HAP-1 (cell line): Measurements from ENCODE around the gene BORCS5.

Experiments used
- DNase-seq, 2 experiments: peaks; one replicate each; pipeline ENCODE4 v3.0.0-alpha.2; 2016 to 2020; ENCODE audit warnings: low spot score in 2 of 2
- H3K27me3 ChIP-seq: fragments of 250-450 bp; sonication (Bioruptor Pico); 2 replicates; pipeline ENCODE4 v1.5.1; 2020; ENCODE audit warnings: low read depth, mild to moderate bottlenecking, moderate library complexity
- H3K36me3 ChIP-seq: fragments of 250-450 bp; sonication (Bioruptor Pico); replicated peaks from 2 replicates; pipeline ENCODE4 v1.5.1; 2020; ENCODE audit warnings: mild to moderate bottlenecking
- H3K4me1 ChIP-seq: fragments of 250-450 bp; sonication (Bioruptor Pico); 2 replicates; pipeline ENCODE4 v1.5.1; 2020; ENCODE audit warnings: mild to moderate bottlenecking
- H3K4me3 ChIP-seq: fragments of 250-450 bp; sonication (Bioruptor Pico); 2 replicates; pipeline ENCODE4 v1.5.1; 2020; ENCODE audit warnings: mild to moderate bottlenecking, moderate library complexity
- H3K9me3 ChIP-seq: fragments of 250-450 bp; sonication (Bioruptor Pico); 2 replicates; pipeline ENCODE4 v1.5.1; 2020; ENCODE audit warnings: mild to moderate bottlenecking, moderate library complexity
- in situ Hi-C: fragments of 300-500 bp; cut with MboI; formaldehyde crosslinking; loops from 3 replicates; pipeline ENCODE4 v1.14.3; 2020; ENCODE audit warnings: low sequenced_read_pairs, inconsistent platforms, mixed read lengths

The BORCS5 gene

GRCh38 chr12:12452326-12452902, 95.5 kb downstream of the BORCS5 start:
- in situ Hi-C loops, result no loop called here
- no peaks in the 10 kb centered on the region for H3K4me1 ChIP-seq
- no peak for DNase-seq
- no peaks in the 10 kb centered on the region for H3K27me3 ChIP-seq
- no peaks in the 10 kb centered on the region for H3K36me3 ChIP-seq
- H3K4me3 ChIP-seq, result no peak overlapping the region
- H3K9me3 ChIP-seq, result no peaks in the 10 kb centered on the region

GRCh38 chr12:12453635-12454034, 96.8 kb downstream of the BORCS5 start:
- Histone ChIP-seq H3K4me3 (no peak overlapping the region), H3K4me1 (no peaks in the 10 kb centered on the region), H3K36me3 (no peaks in the 10 kb centered on the region), H3K9me3 (no peaks in the 10 kb centered on the region), H3K27me3 (no peaks in the 10 kb centered on the region)
- no peak for DNase-seq
- in situ Hi-C loops, result no loop called here

- in situ Hi-C loops, result no loop called here
Measured at GRCh38 chr12:12454315-12454714, 97.4 kb downstream of the BORCS5 start.

GRCh38 chr12:12456637-12457036, 99.8 kb downstream of the BORCS5 start:
- Histone ChIP-seq H3K36me3 (peaks cover 3% of the 10 kb centered on the region; the same call in 1 of the 2 replicates), H3K4me3 (no peak overlapping the region), H3K9me3 (no peaks in the 10 kb centered on the region), H3K27me3 (no peaks in the 10 kb centered on the region), H3K4me1 (peaks cover 9% of the 10 kb centered on the region)
- no peak for DNase-seq
- in situ Hi-C loops, result no loop called here

More at GRCh38 chr12:12454315-12454714, 97.4 kb downstream of the BORCS5 start:
- H3K4me3 ChIP-seq, result no peak overlapping the region
- H3K36me3 ChIP-seq, result no peaks in the 10 kb centered on the region
- H3K27me3 ChIP-seq, result no peaks in the 10 kb centered on the region
- no peaks in the 10 kb centered on the region for H3K4me1 ChIP-seq
- no peaks in the 10 kb centered on the region for H3K9me3 ChIP-seq
- DNase-seq, result no peak

GRCh38 chr12:12460935-12461922, 104.4 kb downstream of the BORCS5 start:
- peaks cover 6% of the 10 kb centered on the region; the same call in 1 of the 2 replicates for H3K36me3 ChIP-seq
- DNase-seq, result no peak
- H3K27me3 ChIP-seq, result no peaks in the 10 kb centered on the region
- H3K4me3 ChIP-seq, result no peak overlapping the region
- in situ Hi-C loops, result no loop called here
- peaks cover 9% of the 10 kb centered on the region for H3K4me1 ChIP-seq
- no peaks in the 10 kb centered on the region for H3K9me3 ChIP-seq

GRCh38 chr12:12461923-12462315, 105.0 kb downstream of the BORCS5 start:
- Histone ChIP-seq H3K4me3 (no peak overlapping the region), H3K27me3 (no peaks in the 10 kb centered on the region), H3K4me1 (peaks cover 9% of the 10 kb centered on the region), H3K9me3 (no peaks in the 10 kb centered on the region), H3K36me3 (peaks cover 6% of the 10 kb centered on the region; the same call in 1 of the 2 replicates)
- no peak for DNase-seq
- in situ Hi-C loops, result no loop called here

GRCh38 chr12:12465522-12465921, 108.6 kb downstream of the BORCS5 start:
- in situ Hi-C loops, result no loop called here
- H3K27me3 ChIP-seq, result no peaks in the 10 kb centered on the region
- no peak for DNase-seq
- H3K4me1 ChIP-seq, result no peaks in the 10 kb centered on the region; the same call in 1 of the 2 replicates
- H3K4me3 ChIP-seq, result no peak overlapping the region
- peaks cover 3% of the 10 kb centered on the region for H3K36me3 ChIP-seq
- H3K9me3 ChIP-seq, result no peaks in the 10 kb centered on the region; the same call in 1 of the 2 replicates

GRCh38 chr12:12466157-12466556, 109.3 kb downstream of the BORCS5 start:
- no peaks in the 10 kb centered on the region for H3K4me1 ChIP-seq
- no peak for DNase-seq
- H3K27me3 ChIP-seq, result no peaks in the 10 kb centered on the region
- in situ Hi-C loops, result no loop called here
- H3K9me3 ChIP-seq, result no peaks in the 10 kb centered on the region; the same call in 1 of the 2 replicates
- peaks cover 3% of the 10 kb centered on the region for H3K36me3 ChIP-seq
- no peak overlapping the region for H3K4me3 ChIP-seq

- H3K4me3 ChIP-seq, result no peak overlapping the region
- in situ Hi-C loops, result no loop called here
- no peaks in the 10 kb centered on the region for H3K4me1 ChIP-seq
- no peaks in the 10 kb centered on the region for H3K27me3 ChIP-seq
- no peak for DNase-seq
- no peaks in the 10 kb centered on the region; the same call in 1 of the 2 replicates for H3K9me3 ChIP-seq
- peaks cover 3% of the 10 kb centered on the region for H3K36me3 ChIP-seq
Measured at GRCh38 chr12:12467264-12467663, 110.4 kb downstream of the BORCS5 start.

- H3K9me3 ChIP-seq, result no peaks in the 10 kb centered on the region; the same call in 1 of the 2 replicates
- DNase-seq, result no peak
- H3K27me3 ChIP-seq, result no peaks in the 10 kb centered on the region
- no peaks in the 10 kb centered on the region for H3K4me1 ChIP-seq
- in situ Hi-C loops, result no loop called here
- peaks cover 3% of the 10 kb centered on the region for H3K36me3 ChIP-seq
- H3K4me3 ChIP-seq, result no peak overlapping the region
Measured at GRCh38 chr12:12467688-12468261, 110.9 kb downstream of the BORCS5 start.

- no peak for DNase-seq
- no peaks in the 10 kb centered on the region; the same call in 1 of the 2 replicates for H3K9me3 ChIP-seq
Measured at GRCh38 chr12:12468575-12468974, 111.7 kb downstream of the BORCS5 start.

GRCh38 chr12:12469386-12469785, 112.5 kb downstream of the BORCS5 start:
- no peaks in the 10 kb centered on the region for H3K27me3 ChIP-seq
- no peak overlapping the region for H3K4me3 ChIP-seq
- H3K36me3 ChIP-seq, result peaks cover 3% of the 10 kb centered on the region
- H3K4me1 ChIP-seq, result no peaks in the 10 kb centered on the region
- H3K9me3 ChIP-seq, result no peaks in the 10 kb centered on the region; the same call in 1 of the 2 replicates
- DNase-seq, result no peak
- in situ Hi-C loops, result no loop called here

More at GRCh38 chr12:12468575-12468974, 111.7 kb downstream of the BORCS5 start:
- H3K4me1 ChIP-seq, result no peaks in the 10 kb centered on the region
- H3K36me3 ChIP-seq, result peaks cover 3% of the 10 kb centered on the region
- H3K4me3 ChIP-seq, result no peak overlapping the region
- H3K27me3 ChIP-seq, result no peaks in the 10 kb centered on the region
- in situ Hi-C loops, result no loop called here

GRCh38 chr12:12470751-12471306, 114.0 kb downstream of the BORCS5 start:
- no peak for DNase-seq
- H3K4me3 ChIP-seq, result no peak overlapping the region
- no peaks in the 10 kb centered on the region for H3K4me1 ChIP-seq
- no peaks in the 10 kb centered on the region; the same call in 1 of the 2 replicates for H3K9me3 ChIP-seq
- peaks cover 5% of the 10 kb centered on the region for H3K36me3 ChIP-seq
- in situ Hi-C loops, result no loop called here
- no peaks in the 10 kb centered on the region for H3K27me3 ChIP-seq
